NCI-H2196 treated with DMSO at 0.1 percent for 48 hours (cell line): Measurements from ENCODE around the gene NUP43.
"Not testable (repeated sequence)": the region's sequence is repeated elsewhere in the genome, so short reads cannot be mapped to it uniquely, and the experiment has no call there.

Source experiments
- DNase-seq: peaks from one replicate; lab custom pipeline; 2025; ENCODE audit not compliant: unreplicated experiment; lab: John Stamatoyannopoulos, UW

Gene NUP43

DNA sequence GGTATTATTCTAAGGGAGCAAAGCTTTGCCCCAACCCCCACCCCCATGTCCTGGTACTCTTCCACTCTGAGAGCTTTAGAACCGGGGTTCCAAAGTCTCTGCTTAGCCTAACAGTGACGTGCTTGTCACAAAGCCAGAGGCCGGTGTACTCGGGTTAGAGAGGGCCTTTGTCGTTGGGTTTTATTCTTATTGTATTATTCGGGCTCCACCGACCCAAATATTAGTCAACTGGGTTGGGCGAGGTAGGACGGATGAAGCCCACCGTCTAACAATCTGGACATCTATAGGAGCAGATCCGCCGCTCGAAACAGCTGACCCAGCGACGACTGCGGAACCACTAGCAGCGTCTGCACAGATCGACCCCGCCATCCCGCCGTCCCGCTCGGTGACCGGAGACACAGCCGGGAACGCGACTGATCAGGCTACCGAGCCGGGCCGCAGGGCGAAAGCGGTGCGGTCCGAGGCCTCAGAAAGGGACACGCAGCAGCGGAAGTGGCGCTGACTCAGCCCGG lies 2.8 kb upstream of the NUP43 start:
- not testable (repeated sequence) for DNase-seq

DNA sequence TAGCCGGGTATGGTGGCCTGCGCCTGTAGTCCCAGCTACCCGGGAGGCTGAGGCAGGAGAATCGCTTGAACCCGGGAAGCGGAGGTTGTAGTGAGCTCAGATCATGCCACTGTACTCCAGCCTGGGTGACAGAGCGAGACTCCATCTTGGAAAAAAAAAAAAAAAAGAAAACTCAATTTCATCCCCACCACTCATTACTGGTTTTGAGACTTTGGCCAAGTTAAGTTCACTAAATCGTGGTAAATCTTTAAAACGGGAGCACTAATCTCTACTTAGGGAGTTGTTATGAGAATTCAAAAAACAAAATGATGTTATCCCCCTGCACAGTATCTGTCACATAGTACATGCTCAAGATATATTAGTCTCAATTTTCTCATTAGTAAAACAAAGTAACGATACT lies 1.1 kb downstream of the NUP43 start:
- DNase-seq, result not testable (repeated sequence)

DNA sequence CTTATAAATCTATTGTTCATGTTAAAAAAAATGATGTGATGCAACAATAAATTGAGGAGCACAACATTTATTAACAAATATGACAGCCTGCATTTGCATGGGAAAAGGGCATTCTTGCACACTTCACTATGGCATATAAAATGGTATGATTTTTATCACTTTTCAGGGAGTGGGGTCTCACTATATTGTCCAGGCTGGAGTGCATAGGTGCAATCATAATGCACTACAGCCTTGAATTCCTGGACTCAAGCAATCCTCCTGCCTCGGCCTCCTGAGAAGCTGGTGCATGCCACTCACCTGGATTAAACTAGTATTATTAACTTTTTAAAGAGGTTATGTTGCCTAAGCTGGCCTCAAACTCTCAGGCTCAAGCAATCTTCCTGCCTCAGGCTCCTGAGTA lies 11.4 kb downstream of the NUP43 start:
- no peak for DNase-seq

DNA sequence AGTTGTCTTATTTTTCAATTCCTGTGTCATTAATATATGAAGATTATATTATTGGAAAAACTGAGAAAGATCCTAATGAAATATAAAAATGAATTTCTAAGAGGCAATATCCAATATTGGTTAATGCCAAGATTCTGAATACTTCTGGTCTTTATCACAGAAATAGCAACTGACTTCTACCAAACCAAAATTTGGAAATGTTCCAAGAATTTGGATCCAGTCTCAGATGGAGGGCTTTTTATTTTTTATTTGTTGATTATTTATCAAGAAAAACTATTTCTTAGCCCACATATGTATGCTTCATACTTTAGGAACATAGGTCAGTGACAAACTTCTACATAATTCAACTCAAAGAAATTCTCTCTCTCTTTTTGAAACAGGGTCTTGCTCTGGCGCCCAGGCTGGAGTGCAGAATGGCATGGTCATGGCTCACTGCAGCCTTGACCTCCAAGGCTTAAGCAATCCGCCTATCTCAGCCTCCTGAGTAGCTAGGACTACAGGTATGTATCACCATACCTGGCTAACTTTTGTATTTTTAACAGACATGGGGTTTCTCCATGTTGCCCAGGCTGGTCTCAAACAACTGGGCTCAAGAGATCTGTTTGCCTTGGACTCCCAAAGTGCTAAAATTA lies 13.1 kb downstream of the NUP43 start:
- DNase-seq, result no peak

DNA sequence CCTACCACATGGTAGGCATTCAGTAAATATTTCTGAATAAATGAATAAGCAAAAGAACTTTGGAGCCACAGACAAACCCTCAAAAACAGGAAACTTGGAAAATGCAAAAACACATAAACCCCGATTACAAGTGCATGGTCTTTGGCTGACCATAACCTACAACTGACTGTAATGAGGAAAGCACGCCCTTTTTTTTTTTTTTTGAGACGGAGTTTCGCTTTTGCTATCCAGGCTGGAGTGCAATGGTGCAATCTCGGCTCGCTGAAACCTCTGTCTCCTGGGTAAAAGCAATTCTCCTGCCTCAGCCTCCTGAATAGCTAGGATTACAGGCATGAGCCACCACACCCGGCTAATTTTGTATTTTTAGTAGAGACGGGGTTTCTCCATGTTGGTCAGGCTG lies 16.5 kb downstream of the NUP43 start:
- no peak for DNase-seq

DNA sequence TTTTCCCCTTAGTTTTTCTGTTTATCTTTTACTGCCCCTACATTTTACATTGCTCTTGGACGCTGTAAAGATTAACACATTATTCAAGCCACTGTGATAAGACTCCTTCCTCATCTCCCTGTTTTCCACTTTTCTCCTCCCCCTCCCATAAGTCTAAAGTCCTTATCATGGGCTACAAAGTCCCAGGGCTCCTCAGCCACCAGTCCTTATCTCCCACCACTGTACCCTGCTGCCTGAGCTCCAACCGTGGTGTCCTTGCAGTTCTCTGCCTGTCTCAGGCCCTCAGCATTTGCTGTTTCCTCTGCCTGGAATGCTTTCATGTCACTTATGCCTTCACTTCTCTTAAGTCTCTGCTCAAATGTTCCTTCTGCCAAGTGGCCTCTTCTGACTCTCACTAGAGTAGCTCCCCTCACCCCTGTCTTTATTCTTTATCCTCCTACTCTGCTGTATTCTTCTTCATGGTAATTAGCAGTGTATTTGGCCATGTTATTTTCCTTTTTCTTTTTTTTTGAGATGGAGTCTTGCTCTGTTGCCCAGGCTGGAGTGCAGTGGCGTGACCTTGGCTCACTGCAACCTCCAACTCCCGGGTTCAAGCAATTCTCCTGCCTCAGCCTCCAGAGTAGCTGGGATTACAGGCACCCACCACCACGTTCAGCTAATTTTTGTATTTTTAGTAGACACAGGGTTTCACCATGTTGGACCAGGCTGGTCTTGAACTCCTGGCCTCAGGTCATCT lies 17.7 kb downstream of the NUP43 start:
- DNase-seq, result no peak

DNA sequence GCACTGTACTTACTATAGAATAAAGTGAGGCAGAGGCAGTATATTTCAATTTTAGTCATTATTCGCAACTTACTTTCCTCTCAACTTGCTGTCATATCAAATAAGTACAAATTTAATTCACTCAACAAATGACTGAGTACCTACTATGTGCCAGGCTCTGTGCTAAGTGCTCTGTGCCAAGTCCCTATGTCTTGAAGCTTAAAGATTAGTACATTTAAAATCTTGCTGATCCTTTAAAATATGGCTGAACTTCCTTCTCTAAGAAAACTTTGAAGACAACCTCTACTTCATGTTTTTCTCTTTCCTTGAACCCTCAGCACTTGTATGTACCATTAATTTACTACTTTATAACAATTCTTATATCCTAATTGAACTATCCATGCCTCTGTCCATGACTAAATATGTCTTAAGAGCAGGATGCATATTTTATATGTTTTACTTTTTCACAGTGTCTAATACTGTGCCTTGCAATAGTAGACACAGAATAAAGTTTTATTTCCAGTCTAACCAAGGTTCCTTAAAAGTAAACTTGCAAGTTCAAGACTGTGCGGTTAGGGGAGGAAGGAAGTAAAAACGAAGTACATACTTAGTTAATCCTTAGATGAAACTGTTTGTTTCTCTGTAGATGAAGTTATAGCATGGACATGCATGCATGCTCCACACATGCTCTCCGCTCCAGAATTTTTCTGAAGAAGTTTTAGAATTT lies 18.4 kb downstream of the NUP43 start:
- DNase-seq, result no peak

DNA sequence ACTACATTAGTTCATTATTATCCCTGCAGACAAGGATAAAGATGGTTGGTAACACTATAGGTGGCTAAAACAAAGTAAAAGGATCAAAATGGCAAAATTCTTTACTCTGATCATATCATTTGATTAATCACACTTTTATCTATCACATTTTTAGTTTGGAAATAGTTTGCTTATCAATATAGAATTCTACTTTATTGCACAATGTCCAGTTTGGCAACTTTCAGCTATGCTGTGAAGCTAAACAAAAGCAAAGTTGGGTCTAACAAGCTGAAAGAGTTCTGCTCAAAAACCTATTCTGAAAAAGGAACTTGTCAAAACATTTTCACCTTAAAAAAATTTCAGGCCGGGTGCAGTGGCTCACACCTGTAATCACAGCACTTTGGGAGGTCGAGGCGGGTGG lies 20.5 kb downstream of the NUP43 start:
- no peak for DNase-seq

DNA sequence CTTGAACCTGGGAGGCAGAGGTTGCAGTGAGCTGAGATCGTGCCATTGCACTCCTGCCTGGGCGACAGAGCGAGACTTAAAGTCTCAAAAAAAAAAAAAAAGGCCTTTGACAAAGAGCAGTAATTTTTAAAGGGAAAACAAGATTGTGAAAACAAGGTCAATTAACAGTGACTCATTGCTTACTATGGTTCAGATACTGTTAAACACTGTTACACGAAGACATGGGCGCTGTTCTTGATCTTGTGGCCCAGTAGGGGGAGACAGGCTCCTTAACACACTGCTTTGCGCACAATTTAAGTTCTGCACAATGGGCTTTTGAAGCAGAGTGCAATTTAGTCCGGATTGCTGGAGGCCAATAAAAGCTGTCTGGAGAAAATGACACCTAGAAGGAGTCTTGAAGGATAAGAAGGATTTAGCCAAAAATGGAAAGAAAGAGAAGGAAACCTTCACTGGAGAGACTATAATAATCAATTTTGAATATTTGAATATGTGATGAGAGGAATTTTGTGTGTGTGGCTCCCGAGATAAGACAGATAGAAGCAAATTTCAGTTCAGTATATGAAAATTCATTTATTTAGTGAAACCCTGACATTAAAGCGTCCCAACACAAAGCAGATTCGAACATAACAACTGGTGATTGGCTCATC lies 22.4 kb downstream of the NUP43 start:
- peak; percentile 47 for DNase-seq

DNA sequence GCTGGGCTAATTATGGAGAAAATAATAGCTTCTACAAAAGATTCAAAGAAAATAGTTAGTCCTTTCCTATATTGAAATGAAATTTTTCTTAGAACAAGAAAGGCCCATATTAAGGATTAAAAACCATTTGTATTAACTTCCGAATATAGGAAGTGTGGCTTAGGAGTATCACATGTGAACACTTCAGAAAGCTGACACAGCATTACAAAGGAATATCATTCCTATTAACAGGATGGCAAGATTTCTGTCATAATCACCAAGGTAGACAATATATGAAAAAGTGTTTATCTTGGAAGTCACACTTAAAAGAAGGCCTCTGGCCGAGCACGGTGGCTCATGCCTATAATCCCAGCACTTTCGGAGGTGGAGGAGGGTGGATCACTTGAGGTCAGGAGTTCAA lies 23.1 kb downstream of the NUP43 start:
- DNase-seq, result no peak

DNA sequence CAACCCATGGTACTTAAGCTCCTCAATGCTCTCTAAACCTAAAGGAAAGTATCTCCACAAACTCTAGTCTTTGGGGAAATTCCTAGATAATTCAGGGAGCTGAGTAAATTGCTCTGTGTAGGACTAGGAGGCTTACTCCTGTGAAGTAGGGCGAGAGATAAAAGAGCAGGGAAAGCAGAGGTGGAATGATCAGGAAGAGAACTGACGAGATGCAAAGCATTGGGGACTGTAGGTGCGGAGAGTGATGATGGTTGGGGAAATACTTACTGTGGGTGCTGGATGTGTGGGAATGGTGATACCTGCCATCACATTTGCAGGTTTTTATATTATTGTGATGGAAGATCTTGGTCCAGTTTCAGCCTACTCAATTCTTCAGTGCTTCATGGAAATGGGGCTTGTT lies 26.8 kb downstream of the NUP43 start:
- DNase-seq, result no peak

DNA sequence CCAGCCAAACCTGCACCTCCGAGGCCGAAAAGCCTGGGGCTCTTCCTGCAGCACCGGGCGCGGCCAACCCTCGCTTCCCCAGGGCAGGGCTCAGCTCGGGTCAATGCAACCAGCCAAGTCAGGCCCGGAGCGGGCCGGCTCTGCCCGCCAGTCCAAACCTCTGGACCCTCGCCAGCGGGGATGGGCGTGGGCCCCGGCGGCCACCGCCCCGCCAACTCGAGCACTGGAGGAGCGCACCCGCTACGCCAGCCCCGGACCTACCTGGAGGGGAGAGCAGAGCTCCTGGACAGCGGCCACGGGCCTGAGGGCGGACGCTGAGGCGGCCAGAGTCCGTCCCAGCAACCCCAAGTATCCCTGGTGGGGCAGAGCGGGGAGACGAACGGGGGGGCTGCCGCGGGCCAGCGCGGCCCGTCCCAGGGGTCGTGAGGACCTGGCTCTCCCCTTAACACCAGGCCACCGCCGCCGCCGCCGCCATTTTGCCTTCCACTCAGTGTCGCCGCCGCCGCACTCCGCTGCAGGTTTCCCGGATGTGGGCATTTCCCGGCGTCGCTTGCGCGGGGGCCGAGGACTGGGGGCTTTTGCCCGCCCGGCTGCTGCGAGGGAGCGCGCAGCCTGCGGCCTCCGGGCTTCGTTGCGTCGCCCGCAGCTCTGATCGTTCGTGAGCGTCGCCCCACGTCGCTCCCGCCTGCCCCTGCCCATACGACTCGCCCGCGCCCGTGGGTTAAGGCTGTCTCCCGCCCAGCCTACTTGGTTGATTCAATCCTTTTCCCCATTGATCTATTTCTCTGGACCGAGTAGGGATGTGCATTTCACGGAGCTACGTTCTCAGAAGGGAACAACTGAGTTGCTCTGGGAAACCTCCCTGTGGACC lies 28.5 kb downstream of the NUP43 start, which contains the start of gene LATS1:
LATS1 (minus strand) TSS at position 514 of the 871 bp plus-strand sequence. CDS start 15,975 bp downstream, outside the sequence.
- DNase-seq, result peak; percentile 58

DNA sequence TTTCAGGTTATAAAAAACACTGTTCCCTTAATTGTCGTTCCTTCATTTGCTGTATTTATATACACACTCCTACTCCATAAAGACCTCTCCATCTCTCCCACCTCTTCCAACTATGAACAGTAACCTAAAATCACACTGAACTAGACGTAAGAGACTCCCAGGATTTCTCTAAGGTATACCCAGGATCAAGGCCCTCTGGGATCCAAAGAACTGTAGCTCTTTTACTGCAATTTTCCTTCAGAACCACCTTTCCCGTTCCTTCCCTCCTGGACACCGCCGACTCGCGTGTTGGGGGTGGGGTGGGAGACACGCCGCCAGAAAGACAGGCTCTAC lies 29.1 kb downstream of the NUP43 start:
- DNase-seq, result no peak

DNA sequence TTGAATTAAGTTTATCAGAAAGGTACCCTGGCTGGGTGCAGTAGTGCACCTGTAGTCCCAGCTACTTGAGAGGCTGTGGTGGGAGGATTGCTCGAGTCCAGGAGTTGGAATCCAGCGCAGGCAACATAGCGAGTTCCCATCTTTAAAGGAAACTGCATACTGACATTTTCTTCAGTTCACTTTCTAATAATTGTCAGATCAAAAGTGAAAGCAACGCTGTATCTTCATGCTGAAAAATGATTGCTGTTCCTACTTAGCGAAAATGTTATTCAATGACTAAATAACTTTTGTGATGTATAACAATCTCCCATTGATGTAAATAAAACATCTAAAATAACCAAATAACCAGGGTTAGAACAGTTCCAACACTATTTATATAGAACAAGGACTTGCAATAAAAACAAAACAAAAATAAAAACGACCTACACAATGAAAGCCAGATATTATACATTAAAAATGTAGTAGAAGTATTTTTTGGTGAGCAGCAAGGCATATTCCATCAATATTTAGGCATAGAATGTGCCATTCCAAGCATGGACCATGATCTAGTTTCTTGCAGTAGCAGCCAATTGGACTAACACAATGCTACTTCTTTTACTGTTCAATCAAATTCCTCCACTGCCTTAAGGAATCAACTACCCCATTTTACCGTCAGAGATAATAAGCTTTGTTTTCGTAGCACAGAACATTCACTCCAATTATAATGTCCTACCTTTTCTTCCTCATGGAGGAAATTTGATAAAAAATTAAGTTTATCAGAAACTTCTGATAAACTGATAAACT lies 30.0 kb downstream of the NUP43 start:
- no peak for DNase-seq

DNA sequence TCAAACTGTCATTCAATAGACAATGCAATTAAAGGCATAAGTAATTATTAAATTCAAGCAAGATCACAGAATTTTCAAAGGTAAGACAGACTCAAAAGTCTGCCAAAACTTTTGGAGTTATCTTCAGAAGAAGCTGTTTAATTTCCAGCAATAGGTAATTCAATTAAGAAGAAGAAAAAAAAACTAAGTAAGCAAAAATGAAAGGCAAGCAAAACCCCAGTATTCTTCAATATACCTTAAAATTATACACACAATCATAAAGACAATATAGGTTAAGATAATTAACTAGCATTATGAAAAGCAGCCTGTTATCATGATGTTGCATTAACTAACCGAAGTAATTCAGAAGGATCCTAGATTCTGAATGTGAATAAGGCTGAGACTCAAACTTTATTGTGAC lies 31.9 kb downstream of the NUP43 start:
- no peak for DNase-seq

DNA sequence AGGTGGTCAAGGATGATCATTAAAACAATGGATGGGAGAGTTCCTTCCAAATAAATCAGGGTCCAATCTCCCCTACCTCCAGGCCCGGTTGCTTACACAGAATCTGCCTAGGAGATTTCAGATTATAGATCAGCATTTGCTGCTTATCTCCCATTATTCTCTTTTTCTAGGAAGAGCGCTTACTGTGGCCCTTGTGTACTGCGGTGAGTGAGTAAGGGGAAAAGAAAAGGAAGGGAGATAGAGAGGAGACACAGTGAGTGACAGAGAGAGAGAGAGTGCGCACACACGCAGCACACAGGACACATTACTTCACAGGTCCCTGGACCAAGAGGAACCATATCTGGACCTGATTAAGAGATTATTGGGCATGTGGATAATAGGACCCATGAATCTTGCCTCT lies 34.6 kb downstream of the NUP43 start:
- DNase-seq, result no peak

DNA sequence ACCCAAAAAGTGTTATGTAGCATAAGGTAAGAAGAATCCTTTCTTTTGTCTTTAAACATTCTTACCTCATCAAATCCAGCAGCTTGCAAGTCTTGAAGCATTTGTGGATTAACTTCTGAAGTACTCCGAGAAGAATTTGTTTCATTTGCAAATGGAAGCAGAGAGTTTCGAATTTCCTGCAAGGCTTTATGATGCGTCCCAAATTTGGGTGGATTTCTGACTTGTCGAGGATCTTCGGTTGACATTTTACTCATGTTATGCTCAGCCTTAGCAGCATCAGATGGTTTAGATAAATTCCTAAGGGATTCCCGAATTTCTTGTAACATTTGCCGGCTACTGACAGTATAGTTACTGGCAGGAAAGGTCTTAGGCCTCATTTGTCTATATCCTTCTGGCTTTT lies 44.6 kb downstream of the NUP43 start:
- no peak for DNase-seq

DNA sequence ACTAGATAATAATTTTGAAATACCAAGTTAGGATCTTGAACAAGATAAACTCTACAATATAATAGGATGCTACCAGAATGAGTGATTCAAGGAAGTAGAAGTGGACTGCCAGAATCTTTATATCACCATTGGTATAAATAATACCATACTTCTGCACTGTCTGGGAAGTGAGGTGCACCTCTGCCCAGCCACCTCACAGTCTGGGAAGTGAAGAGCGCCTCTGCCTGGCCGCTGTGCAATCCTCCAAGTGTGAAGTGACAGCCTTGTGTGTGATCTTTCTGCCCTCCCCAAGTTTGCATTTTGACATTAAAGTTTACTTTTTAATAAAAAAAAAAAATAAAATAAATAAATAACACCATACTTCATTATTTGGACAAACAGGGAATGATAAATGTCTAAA lies 47.2 kb downstream of the NUP43 start:
- no peak for DNase-seq

DNA sequence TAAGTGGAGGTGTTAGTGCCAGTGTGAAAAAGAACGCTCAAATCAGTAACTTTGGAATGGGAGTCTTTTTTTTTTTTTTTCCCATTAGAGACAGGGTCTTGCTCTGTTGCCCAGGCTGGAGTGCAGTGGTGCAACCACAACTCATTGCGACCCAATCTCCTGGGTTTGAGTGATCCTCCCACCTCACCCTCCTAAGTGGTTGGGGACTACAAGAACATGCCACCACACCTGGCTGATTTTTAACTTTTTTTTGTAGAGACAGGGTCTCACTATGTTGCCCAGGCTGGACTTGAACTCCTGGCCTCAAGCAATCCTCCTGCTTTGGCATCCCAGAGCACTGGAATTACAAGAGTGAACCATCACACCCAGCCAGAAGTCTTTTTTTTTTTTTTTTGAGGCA lies 48.2 kb downstream of the NUP43 start:
- DNase-seq, result no peak

DNA sequence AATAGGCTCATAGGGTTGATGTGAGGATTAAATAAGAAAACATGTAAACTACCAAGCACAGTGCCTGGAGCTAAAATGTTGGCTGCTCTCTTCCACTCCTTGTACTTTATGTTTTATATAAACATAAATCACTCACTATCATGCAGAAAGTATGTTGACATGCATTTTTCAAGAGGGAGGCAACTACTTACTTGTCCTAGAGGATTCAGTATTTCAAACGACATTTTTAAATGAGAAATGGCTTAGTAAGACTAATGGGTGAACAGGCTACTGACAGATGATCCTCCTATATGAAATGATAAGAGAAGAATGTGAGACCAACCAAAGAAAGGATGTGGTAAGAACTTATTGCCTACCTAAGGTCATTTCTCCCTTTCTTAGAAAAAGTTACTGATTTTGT lies 49.4 kb downstream of the NUP43 start:
- DNase-seq, result no peak
